HEK293T (cell line): ENCODE data around the gene SLC25A17.
A peak's percentile ranks its signal among the peaks of the same experiment; 100 is the strongest.
"Not testable (repeated sequence)": the region's sequence is repeated elsewhere in the genome, so short reads cannot be mapped to it uniquely, and the experiment has no call there.

Experiments
- CTCF ChIA-PET: fragments of 350-600 bp; formaldehyde crosslinking; extraction: SDS; loops from one replicate; lab custom pipeline; 2021; ENCODE audit warnings: antibody characterized with exemption, inconsistent platforms; lab: Yijun Ruan, JAX
- POLR2A ChIA-PET: fragments of 350-600 bp; formaldehyde crosslinking; extraction: SDS; loops from one replicate; lab custom pipeline; 2020; ENCODE audit warnings: antibody characterized with exemption, inconsistent platforms; lab: Yijun Ruan, JAX
- DNase-seq: peaks from one replicate; pipeline ENCODE4 v3.0.0; 2012; ENCODE audit warnings: mixed read lengths; ENCODE audit errors: extremely low spot score
- ARNT ChIP-seq: fragments of 450-650 bp; IDR thresholded peaks from 2 replicates; pipeline ENCODE4 v1.6.1; 2017; ENCODE audit warnings: mild to moderate bottlenecking
- FOXK2 ChIP-seq: fragments of 450-650 bp; IDR thresholded peaks from 2 replicates; pipeline ENCODE4 v1.6.1; 2016; ENCODE audit warnings: mild to moderate bottlenecking
- L3MBTL2 ChIP-seq: fragments of 450-650 bp; conservative IDR thresholded peaks from 2 replicates; pipeline ENCODE4 v1.6.1; 2016; ENCODE audit warnings: mild to moderate bottlenecking
- NFRKB ChIP-seq: fragments of 450-650 bp; IDR thresholded peaks from 2 replicates; pipeline ENCODE4 v1.6.1; 2016; ENCODE audit warnings: mild to moderate bottlenecking, moderate library complexity
- PKNOX1 ChIP-seq: fragments of 450-650 bp; IDR thresholded peaks from 2 replicates; pipeline ENCODE4 v1.6.1; 2016
- ZNF384 ChIP-seq: fragments of 450-650 bp; IDR thresholded peaks from 2 replicates; pipeline ENCODE4 v1.6.1; 2016

The SLC25A17 gene

GRCh38 chr22:40723396-40723933 is 95.7 kb downstream of the SLC25A17 start:
- POLR2A ChIA-PET = no interaction called here
- no peak for DNase-seq
- CTCF ChIA-PET = no interaction called here
- TF ChIP-seq ZNF384 = 0 out of 2 replicates have a peak, but pooled peaks have one; percentile 25
- TF ChIP-seq FOXK2 = no peak

GRCh38 chr22:40721266-40721665 is 97.9 kb downstream of the SLC25A17 start:
- TF ChIP-seq PKNOX1 (peak; percentile 82), NFRKB (no peak)
- CTCF ChIA-PET = no interaction called here
- DNase-seq = peak; percentile 35
- POLR2A ChIA-PET = interaction anchor here (1.5 to 1.9 kb wide), 2 partner anchors 10 to 12 kb away, joined by 4 to 10 read pairs; no protein-coding TSS in a partner anchor

GRCh38 chr22:40720538-40721256 is 98.4 kb downstream of the SLC25A17 start:
- ChIA-PET POLR2A (interaction anchor here (1.5 to 1.9 kb wide), 2 partner anchors 9 to 12 kb away, joined by 4 to 10 read pairs; no protein-coding TSS in a partner anchor), CTCF (no interaction called here)
- DNase-seq = peak; percentile 41
- TF ChIP-seq ARNT (no peak), PKNOX1 (peak; percentile 90), L3MBTL2 (no peak), ZNF384 (peak; percentile 67; the same call in 1 of the 2 replicates)

- DNase-seq, CTCF ChIA-PET, POLR2A ChIA-PET: not testable (repeated sequence)
These were observed 99.0 kb downstream of the SLC25A17 start for GRCh38 chr22:40720156-40720537.
